Activated CD4-positive, alpha-beta memory T cell treated with anti-CD3 and anti-CD28 coated beads for 36 hours (primary cell): ENCODE measurements around the gene PRDX2. TPM values are rescaled to one million over a fixed set of nuclear protein-coding genes. Genes with fewer than 3 reads are reported as not detected.

Experiments
- microRNA-seq: library from miRNA; unstranded; fragments of <30 nt; microRNA quantifications from one replicate; pipeline ENCODE4 v1.2.0, GENCODE V29; 2022; ENCODE audit warnings: borderline number of aligned reads, borderline microRNAs expressed, borderline replicate concordance
- total RNA-seq, 2 experiments: library from RNA; stranded (reverse); gene quantifications; one replicate each; pipeline ENCODE4 v1.2.3, GENCODE V29; 2021

The PRDX2 gene
- total RNA-seq, 2 experiments from 2014 or later = 253 to 258 TPM

Small RNA genes lying within 50 kb of the gene (microRNA-seq; reads per million reads assigned to microRNA genes)
- gene MIR5684 = not detected

Other genes starting within 250 kb of the PRDX2 start
- gene ZNF490, start 191.0 kb downstream of the PRDX2 start, total RNA-seq = 1 to 10 TPM; 6.9 to 7.0 TPM
- 10 to 100 TPM; 18.2 to 19.1 TPM for gene ZNF791, start 190.9 kb downstream of the PRDX2 start, total RNA-seq
- 100 to 1,000 TPM; 123 to 127 TPM for gene MAN2B1, start 135.1 kb downstream of the PRDX2 start, total RNA-seq
- 10 to 100 TPM; 17.1 to 17.8 TPM for gene WDR83, start 135.0 kb downstream of the PRDX2 start, total RNA-seq
- gene DHPS, start 119.9 kb downstream of the PRDX2 start, total RNA-seq = 100 to 1,000 TPM; 126 to 127 TPM
- not detected for gene GNG14, start 113.8 kb downstream of the PRDX2 start, total RNA-seq
- 1 to 10 TPM; 6.6 to 7.0 TPM for gene FBXW9, start 105.2 kb downstream of the PRDX2 start, total RNA-seq
- gene TNPO2, start 77.9 kb downstream of the PRDX2 start, total RNA-seq = 10 to 100 TPM; 65.2 to 76.4 TPM
- gene TRIR, start 67.1 kb downstream of the PRDX2 start, total RNA-seq = 100 to 1,000 TPM; 167 to 182 TPM
- 10 to 100 TPM; 54.2 TPM for gene GET3, start 64.3 kb downstream of the PRDX2 start, total RNA-seq
- not detected for gene BEST2, start 50.0 kb downstream of the PRDX2 start, total RNA-seq
- gene HOOK2, start 26.2 kb downstream of the PRDX2 start, total RNA-seq = 10 to 100 TPM; 20.2 to 22.2 TPM
- gene JUNB, start 10.3 kb downstream of the PRDX2 start, total RNA-seq = 100 to 1,000 TPM; 409 to 411 TPM
- gene THSD8, start 269 bp upstream of the PRDX2 start, total RNA-seq = 10 to 100 TPM; 42.4 to 44.6 TPM
- gene RNASEH2A, start 4.8 kb upstream of the PRDX2 start, total RNA-seq = 10 to 100 TPM; 61.9 to 66.8 TPM
- not detected for gene RTBDN, start 32.8 kb upstream of the PRDX2 start, total RNA-seq
- 1 to 10 TPM; 1.7 to 2.3 TPM for gene MAST1, start 36.7 kb upstream of the PRDX2 start, total RNA-seq
- gene DNASE2, start 79.6 kb upstream of the PRDX2 start, total RNA-seq = 10 to 100 TPM; 27.0 to 27.5 TPM
- under 1 TPM; 0.12 to 0.19 TPM for gene KLF1, start 85.4 kb upstream of the PRDX2 start, total RNA-seq
- 10 to 100 TPM; 33.6 to 34.4 TPM for gene GCDH, start 89.4 kb upstream of the PRDX2 start, total RNA-seq
- 1 to 10 TPM; 3.0 to 4.2 TPM for gene SYCE2, start 117.5 kb upstream of the PRDX2 start, total RNA-seq
- gene FARSA, start 131.9 kb upstream of the PRDX2 start, total RNA-seq = 100 to 1,000 TPM; 109 to 110 TPM
- gene CALR, start 136.8 kb upstream of the PRDX2 start, total RNA-seq = 100 to 1,000 TPM; 625 to 642 TPM
- gene RAD23A, start 144.1 kb upstream of the PRDX2 start, total RNA-seq = 100 to 1,000 TPM; 190 to 194 TPM
- 10 to 100 TPM; 31.2 to 32.6 TPM for gene GADD45GIP1, start 155.4 kb upstream of the PRDX2 start, total RNA-seq
- under 1 TPM in 1 of 2 experiments, not detected in 1; 0.12 TPM for gene DAND5, start 167.8 kb upstream of the PRDX2 start, total RNA-seq
- 1 to 10 TPM; 1.6 to 2.0 TPM for gene NFIX, start 193.7 kb upstream of the PRDX2 start, total RNA-seq